ENCODE measurements around the gene CDC23.

GRCh38 chr5:138180841-138181240, 32.3 kb downstream of the CDC23 start:
- TF ChIP-seq, protein P1, sequence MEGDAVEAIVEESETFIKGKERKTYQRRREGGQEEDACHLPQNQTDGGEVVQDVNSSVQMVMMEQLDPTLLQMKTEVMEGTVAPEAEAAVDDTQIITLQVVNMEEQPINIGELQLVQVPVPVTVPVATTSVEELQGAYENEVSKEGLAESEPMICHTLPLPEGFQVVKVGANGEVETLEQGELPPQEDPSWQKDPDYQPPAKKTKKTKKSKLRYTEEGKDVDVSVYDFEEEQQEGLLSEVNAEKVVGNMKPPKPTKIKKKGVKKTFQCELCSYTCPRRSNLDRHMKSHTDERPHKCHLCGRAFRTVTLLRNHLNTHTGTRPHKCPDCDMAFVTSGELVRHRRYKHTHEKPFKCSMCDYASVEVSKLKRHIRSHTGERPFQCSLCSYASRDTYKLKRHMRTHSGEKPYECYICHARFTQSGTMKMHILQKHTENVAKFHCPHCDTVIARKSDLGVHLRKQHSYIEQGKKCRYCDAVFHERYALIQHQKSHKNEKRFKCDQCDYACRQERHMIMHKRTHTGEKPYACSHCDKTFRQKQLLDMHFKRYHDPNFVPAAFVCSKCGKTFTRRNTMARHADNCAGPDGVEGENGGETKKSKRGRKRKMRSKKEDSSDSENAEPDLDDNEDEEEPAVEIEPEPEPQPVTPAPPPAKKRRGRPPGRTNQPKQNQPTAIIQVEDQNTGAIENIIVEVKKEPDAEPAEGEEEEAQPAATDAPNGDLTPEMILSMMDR (IDR thresholded peaks at IDR 0.05; ENCODE audit: low read depth, low read length, poor library complexity, severe bottlenecking): no peak
- no peak for TF ChIP-seq EZH2phosphoT487 (IDR thresholded peaks at IDR 0.05; ENCODE audit: borderline replicate concordance, low read length)

All from DOHH2 (cell line).